GM21381 (cell line): ENCODE results near the gene NYAP2.

ENCODE experiments used
- ATAC-seq: cut with Tn5 transposase; IDR thresholded peaks from one replicate; pipeline ENCODE4 v1.9.1; 2021; ENCODE audit warnings: mild to moderate bottlenecking, moderate library complexity; ENCODE audit not compliant: unreplicated experiment

Gene NYAP2

DNA sequence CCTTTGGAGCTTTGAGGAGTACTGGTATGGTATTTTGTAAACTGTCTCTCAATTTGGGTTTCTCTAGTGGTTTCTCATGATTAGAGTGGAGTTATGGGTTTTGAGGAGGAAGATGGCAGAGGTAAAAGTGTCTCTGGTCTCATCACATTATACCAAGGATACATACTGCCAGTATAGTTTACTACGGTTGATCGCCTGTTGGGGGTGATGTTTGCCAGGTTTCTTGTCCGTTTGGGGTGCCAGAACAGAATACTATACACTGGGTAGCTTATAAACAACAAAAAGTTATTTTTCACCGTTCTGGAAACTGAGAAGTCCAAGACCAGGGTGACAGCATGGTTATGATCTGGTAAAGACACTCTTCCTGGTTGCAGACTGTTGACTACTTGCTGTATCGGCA, 293.7 kb downstream of the NYAP2 start:
- no peak for ATAC-seq

DNA sequence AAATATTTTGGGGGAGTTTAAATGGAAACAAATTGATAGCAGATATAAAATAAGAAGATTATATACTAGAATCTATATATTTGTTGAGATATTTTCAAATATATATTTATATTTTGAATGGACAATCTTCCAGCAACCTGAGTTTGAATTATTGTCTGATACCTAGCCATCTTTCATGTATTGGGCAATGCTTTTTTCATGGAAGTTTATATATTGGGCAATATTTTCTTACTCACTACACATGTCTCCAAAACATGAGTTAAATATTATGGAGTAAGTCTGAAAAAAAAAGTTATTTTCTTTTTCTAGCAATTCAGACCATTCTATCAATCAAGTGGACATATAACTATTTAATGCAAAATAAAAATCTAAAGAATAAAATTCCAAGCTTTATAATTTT, 295.2 kb downstream of the NYAP2 start:
- no peak for ATAC-seq

DNA sequence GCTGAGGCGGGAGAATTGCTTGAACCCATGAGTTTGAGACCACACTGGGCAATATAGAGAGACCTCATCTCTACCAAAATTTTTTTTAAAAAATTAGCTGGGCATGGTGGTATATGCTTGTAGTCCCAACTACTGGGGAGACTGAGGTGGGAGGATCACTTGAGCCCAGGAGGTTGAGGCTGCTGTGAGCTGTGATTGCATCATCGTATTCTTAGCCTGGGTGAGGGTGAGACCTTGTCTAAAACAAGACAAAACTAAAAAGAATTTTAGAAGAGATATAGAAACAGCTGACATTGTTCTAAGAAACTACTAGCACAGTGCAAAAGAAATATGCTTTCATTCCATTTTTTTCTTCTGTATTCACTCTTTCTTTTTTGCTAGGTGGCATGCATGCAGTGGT, 298.4 kb downstream of the NYAP2 start:
- no peak for ATAC-seq
